GM12878 (cell line): Measurements from ENCODE around the gene SFXN1.

ENCODE experiments used
- CREB1 ChIP-seq: IDR thresholded peaks from 2 replicates; pipeline ENCODE4 v1.6.1; 2012; ENCODE audit warnings: low read depth, mild to moderate bottlenecking, inconsistent platforms
- PKNOX1 ChIP-seq: fragments of 450-650 bp; IDR thresholded peaks from 2 replicates; pipeline ENCODE4 v1.6.1; 2016; ENCODE audit warnings: mild to moderate bottlenecking
- PML ChIP-seq: IDR thresholded peaks from 2 replicates; pipeline ENCODE4 v1.6.1; 2012; ENCODE audit warnings: low read length, inconsistent platforms
- TF ChIP-seq, protein P1 (sequence below), 3 experiments: IDR thresholded peaks in 2 of 3; conservative IDR thresholded peaks in 1 of 3; 2 replicates each; pipeline ENCODE4 v1.5.1; 2011; ENCODE audit warnings: low read depth in 3 of 3, low read length in 3 of 3, mild to moderate bottlenecking in 3 of 3, control low read depth in 2 of 3, moderate library complexity in 2 of 3, inconsistent platforms in 1 of 3, mixed read lengths in 1 of 3; ENCODE audit not compliant: control insufficient read depth in 2 of 3, insufficient read depth in 1 of 3; ENCODE audit errors: extremely low read depth in 1 of 3
- TF ChIP-seq, protein P2 (sequence below): IDR thresholded peaks from 2 replicates; pipeline ENCODE4 v1.6.1; 2011; ENCODE audit warnings: low read depth, mild to moderate bottlenecking, low read length, moderate library complexity, borderline replicate concordance; ENCODE audit errors: extremely low read depth

DNA sequence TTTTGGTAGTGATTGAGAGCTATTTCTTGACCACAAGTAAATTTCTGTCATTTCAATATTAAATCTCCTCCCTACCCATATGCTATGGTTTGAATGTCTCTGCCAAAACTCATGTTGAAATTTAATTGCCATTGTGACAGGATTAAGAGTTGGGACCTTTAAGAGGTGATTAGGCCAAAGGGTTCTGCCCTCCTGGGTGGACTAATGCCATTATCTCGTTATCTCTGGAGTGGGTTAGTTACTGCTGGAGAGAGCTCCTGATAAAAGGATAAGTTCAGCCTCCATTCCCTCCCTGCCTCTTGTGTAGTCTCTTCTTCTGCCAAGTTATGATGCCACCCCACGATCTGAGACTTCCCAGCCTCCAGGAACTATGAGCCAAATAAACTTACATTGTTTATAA lies 30.8 kb upstream of the SFXN1 start:
- TF ChIP-seq, protein P1, sequence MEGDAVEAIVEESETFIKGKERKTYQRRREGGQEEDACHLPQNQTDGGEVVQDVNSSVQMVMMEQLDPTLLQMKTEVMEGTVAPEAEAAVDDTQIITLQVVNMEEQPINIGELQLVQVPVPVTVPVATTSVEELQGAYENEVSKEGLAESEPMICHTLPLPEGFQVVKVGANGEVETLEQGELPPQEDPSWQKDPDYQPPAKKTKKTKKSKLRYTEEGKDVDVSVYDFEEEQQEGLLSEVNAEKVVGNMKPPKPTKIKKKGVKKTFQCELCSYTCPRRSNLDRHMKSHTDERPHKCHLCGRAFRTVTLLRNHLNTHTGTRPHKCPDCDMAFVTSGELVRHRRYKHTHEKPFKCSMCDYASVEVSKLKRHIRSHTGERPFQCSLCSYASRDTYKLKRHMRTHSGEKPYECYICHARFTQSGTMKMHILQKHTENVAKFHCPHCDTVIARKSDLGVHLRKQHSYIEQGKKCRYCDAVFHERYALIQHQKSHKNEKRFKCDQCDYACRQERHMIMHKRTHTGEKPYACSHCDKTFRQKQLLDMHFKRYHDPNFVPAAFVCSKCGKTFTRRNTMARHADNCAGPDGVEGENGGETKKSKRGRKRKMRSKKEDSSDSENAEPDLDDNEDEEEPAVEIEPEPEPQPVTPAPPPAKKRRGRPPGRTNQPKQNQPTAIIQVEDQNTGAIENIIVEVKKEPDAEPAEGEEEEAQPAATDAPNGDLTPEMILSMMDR (IDR thresholded peaks at IDR 0.05 in 2 of 3, conservative IDR thresholded peaks at IDR 0.05 in 1 of 3; ENCODE audit: control insufficient read depth in 2 of 3, extremely low read depth in 1 of 3, insufficient read depth in 1 of 3, low read depth in 3 of 3, low read length in 3 of 3), result no peak
- TF ChIP-seq, protein P2, sequence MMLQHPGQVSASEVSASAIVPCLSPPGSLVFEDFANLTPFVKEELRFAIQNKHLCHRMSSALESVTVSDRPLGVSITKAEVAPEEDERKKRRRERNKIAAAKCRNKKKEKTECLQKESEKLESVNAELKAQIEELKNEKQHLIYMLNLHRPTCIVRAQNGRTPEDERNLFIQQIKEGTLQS, result no peak
- TF ChIP-seq CREB1 (no peak), PKNOX1 (no peak), PML (no peak)
